GM12878 (cell line): ENCODE measurements around the gene ATXN7L1. TPM values are rescaled to one million over a fixed set of nuclear protein-coding genes. Genes with fewer than 3 reads are reported as not detected.
"Not testable (repeated sequence)": the region's sequence is repeated elsewhere in the genome, so short reads cannot be mapped to it uniquely, and the experiment has no call there.

Experiments used
- ATAC-seq: fragments of 200-7000 bp; cut with Tn5 transposase; 3 replicates; pipeline ENCODE4 v1.9.1; 2020; ENCODE audit warnings: mild to moderate bottlenecking, moderate library complexity
- BruUV-seq: library from RNA; stranded (reverse); fragments of 400-500 nt; replicated peaks from 2 replicates; lab custom pipeline; 2021; lab: Mats Ljungman, UMichigan
- CTCF ChIA-PET: fragments of 300-600 bp; sonication (Branson Sonifier 250); formaldehyde crosslinking; extraction: SDS; loops from one replicate; lab custom pipeline; 2021; ENCODE audit warnings: inconsistent platforms; lab: Yijun Ruan, JAX
- POLR2A ChIA-PET: fragments of 350-600 bp; formaldehyde crosslinking; extraction: SDS; loops from one replicate; lab custom pipeline; 2021; ENCODE audit warnings: inconsistent platforms; lab: Charles Lee
- RAD21 ChIA-PET: fragments of 300-600 bp; sonication (Branson Sonifier 250); formaldehyde crosslinking; loops from one replicate; lab custom pipeline; 2023; ENCODE audit warnings: antibody characterized with exemption; ENCODE audit not compliant: unreplicated experiment; lab: Charles Lee
- SMC1A ChIA-PET: fragments of 300-600 bp; sonication (Branson Sonifier 250); formaldehyde crosslinking; loops from one replicate; lab custom pipeline; 2023; ENCODE audit not compliant: unreplicated experiment, uncharacterized antibody; lab: Charles Lee
- DNase-seq: peaks from one replicate; pipeline ENCODE4 v3.0.0-alpha.2; 2011; ENCODE audit warnings: low read depth, low spot score
- FAIRE-seq: peaks from 3 replicates; lab custom pipeline; 2011; peaks lifted over from hg19 to GRCh38; lab: Jason Lieb, UNC
- H2AFZ ChIP-seq: 2 replicates; pipeline ENCODE4 v1.6.0; 2011; ENCODE audit warnings: low read depth, low read length, control low read depth; ENCODE audit not compliant: control insufficient read depth
- H3K27ac ChIP-seq: 2 replicates; pipeline ENCODE4 v1.5.1; 2011; ENCODE audit warnings: control low read depth; ENCODE audit not compliant: control insufficient read depth, insufficient read depth
- H3K27me3 ChIP-seq, 2 experiments: replicated peaks in 1 of 2; 2 replicates each; pipeline versions ENCODE4 v1.6.0 to v1.6.1; 2011; ENCODE audit warnings: low read length in 1 of 2; ENCODE audit not compliant: control insufficient read depth in 2 of 2, insufficient read depth in 2 of 2
- H3K36me3 ChIP-seq, 2 experiments: 2 replicates each; pipeline ENCODE4 v1.5.1; 2011; ENCODE audit warnings: low read length in 1 of 2; ENCODE audit not compliant: control insufficient read depth in 2 of 2, insufficient read depth in 2 of 2
- H3K4me1 ChIP-seq: 2 replicates; pipeline ENCODE4 v1.6.1; 2011; ENCODE audit warnings: mild to moderate bottlenecking, low read length, moderate library complexity, mixed read lengths; ENCODE audit not compliant: control insufficient read depth, insufficient read depth
- H3K4me2 ChIP-seq: 2 replicates; pipeline ENCODE4 v1.6.0; 2011; ENCODE audit warnings: control low read depth; ENCODE audit not compliant: control insufficient read depth, insufficient read depth
- H3K4me3 ChIP-seq: fragments of 200-600 bp; sonication (generic); 2 replicates; pipeline ENCODE4 v1.5.1; 2016
- H3K79me2 ChIP-seq: 2 replicates; pipeline ENCODE4 v1.6.0; 2011; ENCODE audit warnings: low read length; ENCODE audit not compliant: control insufficient read depth, insufficient read depth
- H3K9ac ChIP-seq: 2 replicates; pipeline ENCODE4 v1.8.0; 2011; ENCODE audit warnings: low read length, control low read depth, mixed read lengths; ENCODE audit not compliant: control insufficient read depth, insufficient read depth
- H3K9me3 ChIP-seq: replicated peaks from 3 replicates; pipeline ENCODE4 v1.5.1; 2011; ENCODE audit warnings: mild to moderate bottlenecking, low read length; ENCODE audit not compliant: control insufficient read depth, insufficient read depth
- H4K20me1 ChIP-seq: 2 replicates; pipeline ENCODE4 v1.6.0; 2011; ENCODE audit not compliant: control insufficient read depth, insufficient read depth
- ELK1 ChIP-seq: IDR thresholded peaks from 2 replicates; pipeline ENCODE4 v1.6.1; 2012; ENCODE audit warnings: low read depth, low read length, improper control_type of control experiment
- MTA2 ChIP-seq: fragments of 450-650 bp; IDR thresholded peaks from 2 replicates; pipeline ENCODE4 v1.6.1; 2016; ENCODE audit warnings: low read depth, mild to moderate bottlenecking, moderate library complexity
- NFYB ChIP-seq: IDR thresholded peaks from 2 replicates; pipeline ENCODE4 v1.6.1; 2011; ENCODE audit warnings: low read depth, mild to moderate bottlenecking, low read length, improper control_type of control experiment, moderate library complexity; ENCODE audit not compliant: insufficient read depth
- SIX5 ChIP-seq: IDR thresholded peaks from 2 replicates; pipeline ENCODE4 v1.6.1; 2011; ENCODE audit warnings: mild to moderate bottlenecking, low read depth, low read length, moderate library complexity; ENCODE audit not compliant: severe bottlenecking
- STAT3 ChIP-seq: IDR thresholded peaks from 2 replicates; pipeline ENCODE4 v1.6.1; 2011; ENCODE audit warnings: low read depth, low read length, improper control_type of control experiment
- SUPT20H ChIP-seq: IDR thresholded peaks from 2 replicates; pipeline ENCODE4 v1.6.1; 2011; ENCODE audit warnings: low read depth, mild to moderate bottlenecking, low read length, moderate library complexity, borderline replicate concordance; ENCODE audit not compliant: control insufficient read depth
- ZNF24 ChIP-seq: fragments of 450-650 bp; IDR thresholded peaks from 2 replicates; pipeline ENCODE4 v1.6.1; 2017; ENCODE audit warnings: antibody characterized with exemption, mild to moderate bottlenecking
- WGBS: methylation state at CpG from one replicate; pipeline ENCODE4 v1.1.6; 2016; ENCODE audit warnings: low lambda C conversion rate; ENCODE audit not compliant: insufficient replicate concordance, insufficient coverage; ENCODE audit errors: missing lambda C conversion rate; 5-methylcytosine and 5-hydroxymethylcytosine counted together
- in situ Hi-C: fragments of 300-500 bp; cut with MboI; formaldehyde crosslinking; loops from 9 replicates; pipeline ENCODE4 v1.14.3; 2018; ENCODE audit warnings: mixed read lengths
- intact Hi-C: fragments of 100-400 bp; cut with micrococcal nuclease; formaldehyde crosslinking; loops from one replicate; pipeline ENCODE4 v1.14.2; 2022; ENCODE audit not compliant: unreplicated experiment
- polyA plus RNA-seq, 11 experiments: library from polyadenylated mRNA; depleted of rRNA in 4 of 11; unstranded in 6 of 11; stranded (reverse) in 5 of 11; fragments of >200 nt; fragmentation: Nextera tagmentation in 4 of 11; fragmentation: Illumina TruSeq in 1 of 11; extraction: Ambion mirVana in 4 of 11; extraction: Trizol in 1 of 11; gene quantifications; 1 replicate in 1 of 11; 2 replicates in 10 of 11; pipeline versions ENCODE4 v1.2.1 to v1.2.3, GENCODE V29; 2011 to 2016; ENCODE audit warnings: inconsistent platforms in 2 of 11, missing spikeins in 2 of 11, low read depth in 1 of 11
- total RNA-seq, 4 experiments: library from RNA; depleted of rRNA in 3 of 4; stranded (reverse); fragments of >200 nt in 3 of 4; fragmentation: Illumina TruSeq in 1 of 4; extraction: Trizol in 1 of 4; gene quantifications; 2 replicates each; pipeline versions ENCODE4 v1.2.1 to v1.2.3, GENCODE V29; 2013 to 2021
- TF ChIP-seq, protein P1 (sequence below): fragments of 450-650 bp; IDR thresholded peaks from 2 replicates; pipeline ENCODE4 v1.6.1; 2017; ENCODE audit warnings: mild to moderate bottlenecking
- TF ChIP-seq, protein P2 (sequence below): fragments of 450-650 bp; IDR thresholded peaks from 2 replicates; pipeline ENCODE4 v1.6.1; 2016; ENCODE audit warnings: mild to moderate bottlenecking, moderate library complexity, borderline replicate concordance

Gene ATXN7L1
- total and polyA plus RNA-seq, 10 of the 15 experiments (the other 5 are each of a cell fraction or from before 2014, with no cell fraction given), result 0.40 to 2.9 (median 1.2) TPM

DNA sequence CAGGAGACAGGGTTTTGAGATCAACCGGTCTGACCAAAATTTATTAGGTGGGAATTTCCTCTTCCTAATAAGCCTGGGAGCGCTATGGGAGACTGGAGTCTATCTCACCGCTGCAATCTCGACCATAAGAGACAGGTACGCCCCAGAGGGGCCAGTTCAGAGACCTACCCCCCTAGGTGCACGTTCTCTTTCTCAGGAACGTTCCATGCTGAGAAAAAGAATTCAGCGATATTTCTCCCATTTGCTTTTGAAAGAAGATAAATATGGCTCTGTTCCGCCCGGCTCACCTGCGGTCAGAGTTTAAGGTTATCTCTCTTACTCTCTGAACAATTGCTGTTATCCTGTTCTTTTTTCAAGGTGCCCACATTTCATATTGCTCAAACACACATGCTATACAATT is 179.2 kb downstream of the ATXN7L1 start:
- H3K4me1 ChIP-seq, DNase-seq, H3K27ac ChIP-seq, intact Hi-C loops, H3K36me3 ChIP-seq, H3K4me3 ChIP-seq, RAD21 ChIA-PET, FAIRE-seq, H3K4me2 ChIP-seq, H3K9me3 ChIP-seq, ATAC-seq, H3K27me3 ChIP-seq, H4K20me1 ChIP-seq, H3K79me2 ChIP-seq, BruUV-seq, H3K9ac ChIP-seq, in situ Hi-C loops, POLR2A ChIA-PET, H2AFZ ChIP-seq, SMC1A ChIA-PET: not testable (repeated sequence)
- 66% methylated on average over 11 of the region's 11 CpGs for WGBS
- CTCF ChIA-PET, result interaction anchor here (1.5 kb wide), 1 partner anchor 346 kb away, joined by 5 read pairs; no protein-coding TSS in a partner anchor

- in situ Hi-C loops, result no loop called here
- Histone ChIP-seq H3K4me1 (no peaks in the 10 kb centered on the region; the same call in 1 of the 2 replicates), H3K36me3 (no peaks in the 10 kb centered on the region), H3K4me2 (no peak overlapping the region), H3K79me2 (no peaks in the 10 kb centered on the region), H3K27me3 (no peaks in the 10 kb centered on the region), H3K27ac (no peak overlapping the region), H2AFZ (no peak overlapping the region), H3K9ac (no peak overlapping the region), H4K20me1 (no peaks in the 10 kb centered on the region), H3K4me3 (no peak overlapping the region), H3K9me3 (peaks cover 2% of the 10 kb centered on the region; the same call in 2 of the 3 replicates)
- BruUV-seq, result no TSS peak
- ChIA-PET POLR2A (no interaction called here), CTCF (no interaction called here), RAD21 (interaction anchor here (0.6 kb wide), 1 partner anchor 1475 kb away, joined by 3 read pairs; the partner anchor contains the start of gene HBP1), SMC1A (no interaction called here)
- no peak for ATAC-seq
- 75% methylated on average over 3 of the region's 3 CpGs for WGBS
- no peak for FAIRE-seq
- DNase-seq, result no peak
- intact Hi-C loops, result no loop called here
- no peak for TF ChIP-seq STAT3
- no peak for TF ChIP-seq ELK1
- no peak for TF ChIP-seq SUPT20H
- no peak for TF ChIP-seq NFYB
- TF ChIP-seq, protein P1, sequence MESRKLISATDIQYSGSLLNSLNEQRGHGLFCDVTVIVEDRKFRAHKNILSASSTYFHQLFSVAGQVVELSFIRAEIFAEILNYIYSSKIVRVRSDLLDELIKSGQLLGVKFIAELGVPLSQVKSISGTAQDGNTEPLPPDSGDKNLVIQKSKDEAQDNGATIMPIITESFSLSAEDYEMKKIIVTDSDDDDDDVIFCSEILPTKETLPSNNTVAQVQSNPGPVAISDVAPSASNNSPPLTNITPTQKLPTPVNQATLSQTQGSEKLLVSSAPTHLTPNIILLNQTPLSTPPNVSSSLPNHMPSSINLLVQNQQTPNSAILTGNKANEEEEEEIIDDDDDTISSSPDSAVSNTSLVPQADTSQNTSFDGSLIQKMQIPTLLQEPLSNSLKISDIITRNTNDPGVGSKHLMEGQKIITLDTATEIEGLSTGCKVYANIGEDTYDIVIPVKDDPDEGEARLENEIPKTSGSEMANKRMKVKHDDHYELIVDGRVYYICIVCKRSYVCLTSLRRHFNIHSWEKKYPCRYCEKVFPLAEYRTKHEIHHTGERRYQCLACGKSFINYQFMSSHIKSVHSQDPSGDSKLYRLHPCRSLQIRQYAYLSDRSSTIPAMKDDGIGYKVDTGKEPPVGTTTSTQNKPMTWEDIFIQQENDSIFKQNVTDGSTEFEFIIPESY, result no peak
- no peak for TF ChIP-seq SIX5
- no peak for TF ChIP-seq ZNF24
- no peak for TF ChIP-seq MTA2
- TF ChIP-seq, protein P2, sequence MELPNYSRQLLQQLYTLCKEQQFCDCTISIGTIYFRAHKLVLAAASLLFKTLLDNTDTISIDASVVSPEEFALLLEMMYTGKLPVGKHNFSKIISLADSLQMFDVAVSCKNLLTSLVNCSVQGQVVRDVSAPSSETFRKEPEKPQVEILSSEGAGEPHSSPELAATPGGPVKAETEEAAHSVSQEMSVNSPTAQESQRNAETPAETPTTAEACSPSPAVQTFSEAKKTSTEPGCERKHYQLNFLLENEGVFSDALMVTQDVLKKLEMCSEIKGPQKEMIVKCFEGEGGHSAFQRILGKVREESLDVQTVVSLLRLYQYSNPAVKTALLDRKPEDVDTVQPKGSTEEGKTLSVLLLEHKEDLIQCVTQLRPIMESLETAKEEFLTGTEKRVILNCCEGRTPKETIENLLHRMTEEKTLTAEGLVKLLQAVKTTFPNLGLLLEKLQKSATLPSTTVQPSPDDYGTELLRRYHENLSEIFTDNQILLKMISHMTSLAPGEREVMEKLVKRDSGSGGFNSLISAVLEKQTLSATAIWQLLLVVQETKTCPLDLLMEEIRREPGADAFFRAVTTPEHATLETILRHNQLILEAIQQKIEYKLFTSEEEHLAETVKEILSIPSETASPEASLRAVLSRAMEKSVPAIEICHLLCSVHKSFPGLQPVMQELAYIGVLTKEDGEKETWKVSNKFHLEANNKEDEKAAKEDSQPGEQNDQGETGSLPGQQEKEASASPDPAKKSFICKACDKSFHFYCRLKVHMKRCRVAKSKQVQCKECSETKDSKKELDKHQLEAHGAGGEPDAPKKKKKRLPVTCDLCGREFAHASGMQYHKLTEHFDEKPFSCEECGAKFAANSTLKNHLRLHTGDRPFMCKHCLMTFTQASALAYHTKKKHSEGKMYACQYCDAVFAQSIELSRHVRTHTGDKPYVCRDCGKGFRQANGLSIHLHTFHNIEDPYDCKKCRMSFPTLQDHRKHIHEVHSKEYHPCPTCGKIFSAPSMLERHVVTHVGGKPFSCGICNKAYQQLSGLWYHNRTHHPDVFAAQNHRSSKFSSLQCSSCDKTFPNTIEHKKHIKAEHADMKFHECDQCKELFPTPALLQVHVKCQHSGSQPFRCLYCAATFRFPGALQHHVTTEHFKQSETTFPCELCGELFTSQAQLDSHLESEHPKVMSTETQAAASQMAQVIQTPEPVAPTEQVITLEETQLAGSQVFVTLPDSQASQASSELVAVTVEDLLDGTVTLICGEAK, result no peak
Measured at GRCh38 chr7:105693576-105693975, 182.8 kb downstream of the ATXN7L1 start.
